Measurements from ENCODE around the gene NANOGP8.
"Not testable (repeated sequence)": the region's sequence is repeated elsewhere in the genome, so short reads cannot be mapped to it uniquely, and the experiment has no call there.

Gene NANOGP8

GRCh38 chr15:35085176-35085919, at the start of gene NANOGP8:
NANOGP8 (minus strand) TSS chr15:35085295; CDS start chr15:35085110, 185 bp downstream.
- DNase-seq (ENCODE audit: low read depth); H3K4me3 ChIP-seq (ENCODE audit: low read depth, low read length): not testable (repeated sequence)

- no peak overlapping the region for H3K4me3 ChIP-seq (ENCODE audit: low read depth, low read length)
Measured at GRCh38 chr15:35134299-35134698, 49.2 kb upstream of the NANOGP8 start.

GRCh38 chr15:35130245-35130644, 45.1 kb upstream of the NANOGP8 start:
- no peak for DNase-seq (ENCODE audit: low read depth)
- H3K4me3 ChIP-seq (ENCODE audit: low read depth, low read length): no peak overlapping the region

More at GRCh38 chr15:35134299-35134698, 49.2 kb upstream of the NANOGP8 start:
- no peak for DNase-seq (ENCODE audit: low read depth)

- no peak overlapping the region for H3K4me3 ChIP-seq (ENCODE audit: low read depth, low read length)
- DNase-seq (ENCODE audit: low read depth): no peak
Measured at GRCh38 chr15:35129361-35129760, 44.3 kb upstream of the NANOGP8 start.

DNA sequence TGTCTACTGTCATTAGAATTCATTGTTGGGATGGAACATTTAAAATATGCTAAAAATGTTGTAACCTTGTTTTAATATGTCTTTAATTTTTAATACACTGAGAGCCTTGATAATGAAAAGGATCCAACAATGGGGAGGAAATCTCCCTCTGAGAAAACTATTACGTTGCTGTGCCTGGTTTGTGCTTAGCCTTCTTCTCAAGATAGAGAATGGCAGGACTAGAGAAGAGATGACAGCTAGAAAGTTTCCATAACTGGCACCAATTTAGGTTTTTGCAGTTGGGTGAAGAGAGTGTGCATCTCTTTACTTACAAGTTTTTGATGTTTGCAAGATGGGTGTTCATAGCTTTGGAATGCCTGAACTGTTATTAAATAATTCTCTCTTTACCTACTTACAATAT, 42.6 kb upstream of the NANOGP8 start:
- no peak for DNase-seq (ENCODE audit: low read depth)
- H3K4me3 ChIP-seq (ENCODE audit: low read depth, low read length): no peak overlapping the region

- no peak overlapping the region for H3K4me3 ChIP-seq (ENCODE audit: low read depth, low read length)
- DNase-seq (ENCODE audit: low read depth): no peak
Measured at GRCh38 chr15:35126236-35126635, 41.1 kb upstream of the NANOGP8 start.

- no peak overlapping the region for H3K4me3 ChIP-seq (ENCODE audit: low read depth, low read length)
- no peak for DNase-seq (ENCODE audit: low read depth)
Measured at GRCh38 chr15:35123743-35124142, 38.6 kb upstream of the NANOGP8 start.

- H3K4me3 ChIP-seq (ENCODE audit: low read depth, low read length): no peak overlapping the region
- DNase-seq (ENCODE audit: low read depth): no peak
Measured at GRCh38 chr15:35121611-35122359, 36.7 kb upstream of the NANOGP8 start.

DNA sequence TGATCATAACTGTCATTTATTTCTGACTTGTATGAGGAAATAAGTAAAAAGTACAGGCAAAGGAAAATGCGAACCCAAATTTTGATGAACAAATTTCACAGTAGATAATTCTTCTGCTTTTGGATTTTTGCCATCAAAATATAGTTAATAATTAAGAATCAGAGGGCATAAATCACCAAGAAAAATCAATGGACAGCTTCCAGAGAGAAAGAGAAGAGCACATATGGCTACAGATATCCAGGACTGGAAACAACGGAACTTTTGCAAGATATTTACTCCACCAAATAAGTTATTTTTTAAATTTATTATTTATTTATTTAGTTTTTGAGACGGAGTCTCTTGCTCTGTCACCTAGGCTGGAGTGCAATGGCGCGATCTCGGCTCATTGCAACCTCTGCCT, 35.1 kb upstream of the NANOGP8 start:
- DNase-seq (ENCODE audit: low read depth): no peak
- no peak overlapping the region for H3K4me3 ChIP-seq (ENCODE audit: low read depth, low read length)

DNA sequence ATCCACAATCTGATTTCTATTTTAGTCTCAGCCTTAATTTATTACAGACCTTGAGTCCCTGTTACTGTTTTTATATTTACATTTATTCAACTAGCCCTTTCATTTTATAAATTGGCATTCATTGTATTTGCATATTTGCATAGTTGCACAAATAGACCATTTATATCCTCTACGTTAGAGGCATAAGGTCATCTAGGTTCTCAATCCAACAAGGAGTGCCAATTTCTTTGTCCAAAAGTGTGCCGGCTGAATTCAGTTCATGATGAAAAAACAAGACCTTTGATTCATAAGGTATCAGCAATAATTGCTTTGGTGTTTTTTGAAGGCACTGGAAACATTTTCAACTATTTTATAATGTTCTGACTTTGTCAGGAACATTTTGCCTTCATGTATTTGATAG, 33.9 kb upstream of the NANOGP8 start:
- no peak overlapping the region for H3K4me3 ChIP-seq (ENCODE audit: low read depth, low read length)
- DNase-seq (ENCODE audit: low read depth): no peak

DNA sequence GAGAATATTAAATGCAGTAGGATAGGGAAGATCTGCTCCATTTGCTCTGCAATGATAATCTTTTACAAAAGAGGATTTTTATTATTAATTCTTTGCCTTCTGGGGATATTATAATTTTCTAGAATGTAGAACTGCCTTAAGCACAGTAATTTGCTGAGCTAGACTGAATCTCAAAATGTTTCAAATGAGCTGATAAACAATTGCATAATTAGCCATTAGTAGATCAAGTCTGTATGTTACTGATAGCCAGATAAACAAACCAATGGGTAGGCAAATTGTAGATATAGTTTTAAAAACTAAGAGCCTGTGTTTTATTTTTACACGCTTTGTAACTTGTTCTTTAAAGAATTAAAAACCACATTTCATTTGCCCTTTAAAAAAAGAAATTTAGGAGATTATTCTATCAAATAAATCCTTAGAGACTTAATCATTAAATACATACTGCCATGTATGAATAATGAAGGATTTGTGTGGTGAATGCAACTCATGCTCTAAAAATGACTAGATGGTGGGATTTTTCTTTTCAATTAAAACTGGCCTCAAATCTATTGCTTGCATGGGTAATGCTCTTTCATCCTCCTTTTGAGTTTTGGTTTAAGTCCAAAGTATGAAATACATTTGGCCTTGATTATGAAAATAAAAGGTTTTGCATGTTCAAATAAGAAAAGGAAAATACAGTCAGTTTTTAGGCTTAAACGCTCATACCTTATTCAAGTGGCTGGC, 32.6 kb upstream of the NANOGP8 start:
- H3K4me3 ChIP-seq (ENCODE audit: low read depth, low read length): no peak overlapping the region
- no peak for DNase-seq (ENCODE audit: low read depth)

GRCh38 chr15:35115155-35115725, 30.1 kb upstream of the NANOGP8 start:
- H3K4me3 ChIP-seq (ENCODE audit: low read depth, low read length): no peak overlapping the region
- DNase-seq (ENCODE audit: low read depth): no peak

DNA sequence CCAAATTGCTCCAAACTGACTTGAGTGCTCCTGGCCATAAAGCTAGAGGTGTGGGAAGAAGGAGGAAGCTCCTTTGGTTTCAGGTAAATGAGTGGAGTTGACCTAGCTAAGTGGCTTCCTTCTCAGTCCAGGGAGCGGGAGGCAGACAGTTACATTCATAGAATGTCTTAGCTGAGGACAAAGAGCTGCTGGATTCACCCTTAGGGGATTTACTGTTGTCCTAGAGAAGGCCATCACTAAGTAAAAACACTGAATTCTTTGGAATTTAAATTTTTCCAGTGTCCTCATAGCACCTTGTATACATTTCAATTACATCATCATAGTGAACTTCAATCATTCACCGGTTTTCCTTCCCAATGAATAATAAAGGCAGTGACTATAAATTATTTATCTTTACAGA, 27.3 kb upstream of the NANOGP8 start:
- no peak for DNase-seq (ENCODE audit: low read depth)
- no peak overlapping the region for H3K4me3 ChIP-seq (ENCODE audit: low read depth, low read length)

DNA sequence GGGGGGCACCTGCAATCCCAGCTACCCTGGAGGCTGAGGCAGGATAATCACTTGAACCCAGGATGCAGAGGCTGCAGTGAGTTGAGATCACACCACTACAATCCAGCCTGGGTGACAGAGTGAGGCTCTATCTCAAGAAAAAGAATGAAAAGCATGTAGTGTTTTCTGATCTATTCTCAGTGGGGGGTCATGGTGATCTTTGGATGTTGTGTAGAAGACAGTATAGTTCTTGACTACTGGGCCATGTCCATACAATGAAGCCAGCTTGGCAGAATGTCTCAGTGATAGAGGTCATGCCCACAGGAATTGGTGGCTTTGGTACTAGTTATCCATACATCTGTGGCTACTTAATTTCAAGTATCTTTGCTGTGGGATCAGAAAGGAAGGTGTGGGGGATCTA, 26.8 kb upstream of the NANOGP8 start:
- no peak for DNase-seq (ENCODE audit: low read depth)
- no peak overlapping the region for H3K4me3 ChIP-seq (ENCODE audit: low read depth, low read length)

DNA sequence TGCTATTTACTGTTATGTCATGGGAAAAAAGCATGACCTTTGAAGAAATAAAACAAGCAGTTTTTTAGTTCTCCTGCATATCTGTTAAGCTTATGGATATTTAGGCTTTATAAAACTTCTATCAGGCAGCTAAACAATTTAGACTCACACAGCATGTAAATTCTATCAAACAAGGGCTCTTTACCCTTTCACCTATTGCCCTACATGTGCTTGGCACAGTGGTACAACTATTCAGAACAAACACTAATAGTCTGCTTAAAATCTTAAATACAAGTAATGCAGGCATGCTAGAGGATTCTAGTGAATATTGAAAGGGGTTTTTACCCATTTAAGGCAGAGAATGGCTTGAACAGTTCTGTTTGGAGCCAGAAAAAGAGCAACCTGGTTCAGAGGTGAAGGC, 23.4 kb upstream of the NANOGP8 start:
- DNase-seq (ENCODE audit: low read depth): no peak
- H3K4me3 ChIP-seq (ENCODE audit: low read depth, low read length): no peak overlapping the region

GRCh38 chr15:35107561-35107960, 22.5 kb upstream of the NANOGP8 start:
- DNase-seq (ENCODE audit: low read depth): no peak
- no peak overlapping the region for H3K4me3 ChIP-seq (ENCODE audit: low read depth, low read length)

GRCh38 chr15:35107122-35107521, 22.0 kb upstream of the NANOGP8 start:
- no peak overlapping the region for H3K4me3 ChIP-seq (ENCODE audit: low read depth, low read length)
- DNase-seq (ENCODE audit: low read depth): no peak

DNA sequence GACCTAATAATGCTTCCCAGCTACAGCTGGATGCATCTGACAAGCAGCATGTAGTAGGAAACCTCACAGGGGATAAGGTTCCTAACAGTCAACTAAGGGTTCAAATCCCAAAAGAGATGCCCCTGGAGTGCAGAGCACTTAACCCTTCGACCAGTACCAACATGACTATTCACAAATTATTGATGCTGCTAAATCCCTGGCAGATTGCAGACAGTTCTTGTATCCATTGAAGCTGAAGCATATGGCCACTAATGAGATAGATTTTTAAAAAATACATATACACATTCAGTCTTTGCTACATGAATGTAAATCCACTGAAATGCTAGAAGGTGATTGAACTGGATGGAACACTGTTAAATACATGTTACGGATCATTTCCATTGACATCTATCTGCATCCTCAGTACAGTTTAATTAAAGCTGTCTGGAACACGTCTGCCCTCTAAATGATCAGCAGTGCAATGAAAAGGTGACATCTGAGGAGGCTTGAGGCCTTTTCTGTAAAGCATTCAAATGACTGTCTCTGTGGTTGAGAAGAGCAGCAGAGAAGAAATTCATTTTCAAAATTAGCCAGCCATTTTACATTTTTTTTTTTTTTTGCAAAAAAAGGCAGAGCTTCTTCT, 19.5 kb upstream of the NANOGP8 start:
- DNase-seq (ENCODE audit: low read depth): no peak
- H3K4me3 ChIP-seq (ENCODE audit: low read depth, low read length): no peak overlapping the region

DNA sequence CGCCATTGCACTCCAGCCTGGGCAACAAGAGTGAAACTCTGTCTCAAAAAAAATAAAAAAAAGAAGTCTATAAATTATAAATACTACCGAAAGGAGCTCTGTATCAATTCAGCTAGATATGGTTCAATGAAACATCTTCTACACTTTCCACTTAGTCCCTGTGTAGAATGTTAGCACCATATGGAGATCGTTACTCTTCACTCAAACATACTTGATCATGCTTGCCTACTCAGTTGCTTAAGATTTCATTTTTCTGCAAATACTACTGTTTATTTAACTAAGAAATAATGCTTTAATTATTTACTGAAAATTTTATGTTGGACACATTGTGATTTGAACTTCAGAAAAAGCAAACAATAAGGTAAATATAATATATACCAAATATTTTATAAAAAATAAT, 17.1 kb upstream of the NANOGP8 start:
- no peak for DNase-seq (ENCODE audit: low read depth)
- no peak overlapping the region for H3K4me3 ChIP-seq (ENCODE audit: low read depth, low read length)

DNA sequence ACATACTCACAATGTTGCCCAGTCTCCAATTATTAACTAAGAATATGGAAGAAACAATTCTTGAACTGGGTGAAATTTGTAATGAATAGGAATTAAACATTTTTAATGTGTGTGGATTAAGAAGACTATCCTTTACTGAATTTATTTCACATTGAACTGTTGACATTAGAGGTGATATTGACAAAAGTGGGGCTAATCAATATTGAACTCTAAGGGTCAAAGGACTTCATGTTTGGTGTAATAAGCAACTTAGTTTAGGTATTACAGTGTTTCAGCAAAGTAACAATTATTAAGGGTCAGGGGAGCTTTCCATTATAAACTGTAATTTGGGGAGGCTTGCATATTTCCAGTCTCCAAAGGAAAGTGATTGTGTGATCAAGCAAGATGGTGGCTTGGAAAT, 16.2 kb upstream of the NANOGP8 start:
- no peak for DNase-seq (ENCODE audit: low read depth)
- H3K4me3 ChIP-seq (ENCODE audit: low read depth, low read length): no peak overlapping the region

Measured in skeletal muscle cell (primary cell).